Activated CD4-positive, alpha-beta T cell treated with anti-CD3 and anti-CD28 coated beads, Interleukin-2, amount 50 U/mL, for 4 hours (primary cell): ENCODE data around the gene EPB41L5.

Source experiments
- DNase-seq, 2 experiments: peaks; one replicate each; pipeline ENCODE4 v3.0.0-alpha.2; 2020

The EPB41L5 gene

GRCh38 chr2:120228503-120228902 lies 215.6 kb downstream of the EPB41L5 start:
- no peak for DNase-seq
